ENCODE measurements around the gene TPSD1. TPM values are rescaled to one million over a fixed set of nuclear protein-coding genes. Genes with fewer than 3 reads are reported as not detected.
"Not testable (repeated sequence)": the region's sequence is repeated elsewhere in the genome, so short reads cannot be mapped to it uniquely, and the experiment has no call there.

The TPSD1 gene
- polyA plus RNA-seq, 12 donors: 0.23 to 0.70 (median 0.51) TPM; not detected in 4

DNA sequence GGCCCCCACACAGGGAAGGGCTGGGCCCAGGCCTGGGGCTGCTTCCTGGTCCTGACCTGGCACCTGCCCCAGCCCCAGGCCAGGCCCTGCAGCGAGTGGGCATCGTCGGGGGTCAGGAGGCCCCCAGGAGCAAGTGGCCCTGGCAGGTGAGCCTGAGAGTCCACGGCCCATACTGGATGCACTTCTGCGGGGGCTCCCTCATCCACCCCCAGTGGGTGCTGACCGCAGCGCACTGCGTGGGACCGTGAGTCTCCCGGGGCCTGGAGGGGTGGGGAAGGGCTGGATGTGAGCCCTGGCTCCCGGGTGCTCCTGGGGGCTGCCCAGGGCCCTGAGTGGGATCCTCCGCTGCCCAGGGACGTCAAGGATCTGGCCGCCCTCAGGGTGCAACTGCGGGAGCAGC, 14.8 kb upstream of the TPSD1 start:
- DNase-seq: not testable (repeated sequence)

DNA sequence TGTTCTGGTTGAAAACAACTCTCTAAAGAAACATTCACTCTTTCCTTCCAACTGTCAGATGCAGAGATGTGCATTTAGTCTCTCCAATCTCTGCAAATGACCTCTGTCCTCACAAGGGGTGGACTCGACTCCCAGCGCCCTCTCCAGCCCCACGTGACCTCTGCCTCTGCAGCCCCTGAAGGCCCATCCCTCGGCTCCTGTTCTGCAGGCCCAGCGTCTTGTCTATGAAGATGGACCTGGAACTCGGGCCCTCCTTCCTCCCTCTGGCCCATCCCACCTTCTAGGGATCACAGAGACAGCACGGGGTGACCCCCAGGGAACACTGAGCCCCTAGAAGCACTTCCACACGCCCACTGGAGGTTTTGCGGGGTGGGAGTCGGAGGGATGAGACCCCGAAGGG, 12.5 kb upstream of the TPSD1 start:
- DNase-seq: not testable (repeated sequence)

DNA sequence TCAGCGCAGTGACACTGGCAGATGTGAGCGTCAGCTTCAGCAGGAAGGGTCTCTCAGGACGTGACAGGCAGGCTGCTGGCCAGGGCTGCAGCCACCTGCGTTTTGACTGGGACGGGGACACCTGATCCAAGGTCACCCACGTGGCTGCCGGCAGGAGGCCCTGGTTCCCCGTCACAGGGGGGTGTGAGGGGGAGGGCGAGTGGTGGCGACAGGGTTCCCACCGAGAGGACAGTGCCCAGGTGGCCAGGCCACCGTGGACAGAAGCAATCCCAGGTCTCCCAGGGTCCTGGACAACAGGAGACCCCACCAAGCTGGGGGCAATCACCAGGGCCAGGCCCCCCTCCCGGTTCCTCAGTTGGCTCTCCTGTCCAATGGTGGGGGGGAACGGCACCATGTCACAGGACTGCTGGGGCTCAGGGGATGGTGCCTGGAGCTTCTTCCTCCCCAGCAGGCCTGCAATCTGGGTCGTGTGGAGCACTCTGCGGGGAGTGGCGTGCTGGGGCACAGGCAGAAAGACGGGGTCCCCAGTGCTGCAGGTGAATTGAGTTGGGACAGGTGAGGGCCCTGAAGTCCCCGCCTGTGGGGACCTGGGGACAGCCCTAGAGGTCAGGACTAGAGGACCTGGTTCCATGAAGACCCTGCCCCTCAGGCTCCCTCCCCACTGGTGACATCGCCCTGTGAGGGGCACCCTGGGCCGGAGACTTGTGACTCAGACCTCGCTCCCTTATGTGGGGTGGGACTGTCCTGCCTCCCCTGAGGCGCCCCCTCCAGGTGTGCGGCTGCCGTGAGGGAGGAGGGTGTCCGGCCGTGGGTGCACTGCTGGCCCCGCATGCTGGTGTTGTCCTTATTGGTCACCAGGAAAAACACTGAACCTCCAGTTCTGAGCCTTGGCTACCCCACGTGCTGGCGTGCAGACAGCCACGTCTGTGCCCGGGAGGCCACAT, 11.7 kb upstream of the TPSD1 start:
- DNase-seq: not testable (repeated sequence)

DNA sequence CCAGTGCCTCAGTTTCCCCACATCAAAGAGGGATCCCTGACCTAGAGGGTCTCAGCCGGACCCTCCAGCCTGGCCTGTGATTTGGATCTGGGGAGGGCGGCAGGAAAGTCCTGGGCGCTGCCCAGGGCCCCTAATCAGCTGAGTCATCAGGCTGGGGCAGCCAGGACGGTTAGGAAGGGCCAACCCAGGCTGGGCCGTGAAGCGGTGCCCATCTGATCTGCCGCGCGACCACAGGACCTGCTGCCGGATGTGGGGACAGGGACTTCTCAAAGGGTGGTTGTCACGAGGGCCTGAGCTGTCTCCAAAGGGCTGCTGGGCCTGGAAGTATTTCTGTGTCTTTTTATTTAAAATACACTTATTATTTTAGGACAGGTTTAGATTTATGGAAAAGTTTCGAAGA, 11.0 kb upstream of the TPSD1 start:
- DNase-seq: no peak

DNA sequence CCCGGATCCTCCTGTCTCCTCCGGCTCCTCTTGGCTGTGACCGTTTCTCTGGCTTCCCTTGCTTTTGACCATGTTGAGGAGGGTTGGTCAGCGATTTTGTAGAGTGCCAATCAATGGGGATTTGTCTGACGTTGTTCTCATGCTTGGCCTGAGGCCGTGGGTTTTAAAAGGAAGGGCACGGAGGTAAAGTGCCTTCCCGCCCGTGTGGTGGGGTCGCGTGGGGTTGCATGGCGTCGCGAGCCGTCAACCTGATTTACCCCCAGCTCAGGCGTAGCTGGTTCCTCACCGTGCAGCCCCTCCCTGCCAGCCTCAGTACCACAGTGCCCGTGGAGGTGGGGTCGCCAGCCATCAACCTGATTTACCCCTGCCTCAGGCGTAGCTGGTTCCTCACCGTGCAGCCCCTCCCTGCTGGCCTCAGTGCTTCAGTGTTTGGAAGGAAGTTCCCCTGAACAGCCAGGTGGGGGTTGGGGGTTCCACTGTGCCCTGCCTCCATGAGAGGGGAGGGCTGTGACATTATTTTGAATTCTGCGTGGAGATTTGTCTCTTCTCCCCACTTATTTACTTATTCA, 10.3 kb upstream of the TPSD1 start:
- no peak for DNase-seq

DNA sequence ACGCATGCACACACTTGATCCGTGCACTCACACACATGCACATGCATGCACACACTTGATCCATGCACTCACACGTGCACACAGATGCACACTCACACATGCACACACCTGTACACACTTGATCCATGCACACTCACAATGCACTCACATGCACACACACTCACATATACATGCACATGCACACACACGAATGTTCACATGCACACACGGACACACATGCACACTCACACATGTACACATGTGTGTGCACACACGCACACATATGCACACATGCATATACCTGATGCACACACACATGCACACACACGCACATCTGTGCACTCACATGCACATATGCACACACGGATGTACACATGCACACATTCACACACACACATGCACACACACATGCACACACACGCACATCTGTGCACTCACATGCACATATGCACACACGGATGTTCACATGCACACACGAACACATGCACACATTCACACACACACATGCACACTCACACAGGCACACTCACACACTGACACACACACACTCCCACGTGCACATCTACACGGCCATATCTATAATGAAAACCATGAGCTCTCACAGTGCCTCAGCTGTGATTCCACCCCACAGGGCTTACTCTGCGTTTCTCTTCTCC, 7.8 kb upstream of the TPSD1 start:
- DNase-seq: not testable (repeated sequence)

DNA sequence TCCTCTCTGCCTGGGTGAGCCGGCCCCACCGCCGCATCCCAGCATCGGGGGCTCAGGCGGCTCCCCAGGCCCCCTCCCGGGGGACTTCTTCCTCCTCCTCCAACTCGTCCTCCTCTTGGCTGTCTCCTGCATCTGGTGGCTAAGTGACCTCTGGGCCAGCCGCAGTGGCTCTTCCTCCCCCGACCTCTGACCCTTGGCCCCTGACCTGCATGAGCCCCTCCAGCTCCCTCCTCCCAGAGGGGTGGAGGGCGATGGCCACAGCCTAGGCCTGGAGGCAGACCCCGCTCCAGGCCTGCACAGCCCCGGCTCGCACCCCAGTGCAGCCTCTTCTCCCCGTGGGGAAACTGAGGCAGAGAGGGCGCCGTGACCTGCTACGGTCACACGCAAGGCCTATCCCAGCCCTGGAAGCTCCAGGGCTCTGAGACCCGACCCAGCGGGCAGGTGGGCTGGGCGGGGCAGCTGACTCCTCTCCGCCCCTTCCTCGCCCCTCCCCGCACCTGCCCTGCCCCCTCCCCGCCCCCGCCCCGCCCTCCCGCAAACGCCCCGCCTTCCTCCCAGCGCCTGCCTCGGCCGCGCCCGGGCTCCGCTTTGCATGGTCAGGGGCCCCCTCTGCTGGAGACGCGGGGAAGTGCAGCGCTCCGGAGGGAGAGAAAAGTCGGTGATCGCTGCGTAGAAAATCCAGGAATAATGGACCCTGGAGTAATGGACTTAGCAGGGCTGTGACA, 6.7 kb upstream of the TPSD1 start:
- not testable (repeated sequence) for DNase-seq

DNA sequence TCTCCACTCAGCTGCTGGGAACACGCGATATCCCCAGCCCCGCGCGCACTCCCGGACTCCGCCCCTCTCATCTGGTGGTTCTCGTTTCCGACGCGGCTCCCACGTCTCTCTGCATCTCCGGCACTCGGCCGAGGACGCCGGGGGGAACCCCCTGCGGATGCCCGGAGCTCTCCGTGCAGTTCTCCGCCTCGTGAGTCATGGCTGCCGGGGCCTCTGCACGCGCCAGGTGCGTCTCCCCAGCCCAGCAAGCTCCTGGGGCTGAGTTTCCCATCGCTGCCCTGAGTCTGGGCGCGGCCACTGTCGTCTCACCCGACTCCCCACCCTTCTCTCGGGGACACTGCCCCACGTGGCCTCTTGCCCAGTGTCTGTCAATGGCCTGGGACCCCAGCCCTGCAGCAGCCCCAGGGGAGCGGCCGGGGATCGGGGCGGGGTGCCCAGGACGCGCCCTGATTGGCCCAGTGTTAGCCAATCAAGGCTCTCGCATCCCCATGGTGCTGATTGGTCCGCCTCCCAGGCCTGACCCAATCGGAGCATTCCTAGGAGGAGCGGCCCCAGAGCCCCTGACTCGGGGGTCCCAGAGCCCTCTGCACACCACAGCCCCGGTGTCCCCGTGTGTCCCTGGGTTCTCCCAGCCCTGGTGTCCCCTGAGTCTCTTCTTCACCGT, 2.0 kb upstream of the TPSD1 start:
- not testable (repeated sequence) for DNase-seq

DNA sequence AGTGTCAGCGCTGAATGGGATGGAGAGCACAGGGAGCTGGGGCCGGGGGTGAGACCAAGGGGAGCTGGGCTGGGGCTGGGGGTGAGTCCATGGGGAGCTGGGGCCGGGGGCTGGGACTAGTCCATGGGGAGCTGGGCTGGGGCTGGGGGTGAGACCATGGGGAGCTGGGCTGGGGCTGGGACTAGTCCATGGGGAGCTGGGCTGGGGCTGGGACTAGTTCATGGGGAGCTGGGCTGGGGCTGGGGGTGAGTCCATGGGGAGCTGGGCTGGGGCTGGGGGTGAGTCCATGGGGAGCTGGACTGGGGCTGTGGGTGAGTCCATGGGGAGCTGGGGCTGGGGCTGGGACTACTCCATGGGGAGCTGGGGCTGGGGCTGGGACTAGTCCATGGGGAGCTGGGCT, 1.0 kb upstream of the TPSD1 start:
- DNase-seq: not testable (repeated sequence)

DNA sequence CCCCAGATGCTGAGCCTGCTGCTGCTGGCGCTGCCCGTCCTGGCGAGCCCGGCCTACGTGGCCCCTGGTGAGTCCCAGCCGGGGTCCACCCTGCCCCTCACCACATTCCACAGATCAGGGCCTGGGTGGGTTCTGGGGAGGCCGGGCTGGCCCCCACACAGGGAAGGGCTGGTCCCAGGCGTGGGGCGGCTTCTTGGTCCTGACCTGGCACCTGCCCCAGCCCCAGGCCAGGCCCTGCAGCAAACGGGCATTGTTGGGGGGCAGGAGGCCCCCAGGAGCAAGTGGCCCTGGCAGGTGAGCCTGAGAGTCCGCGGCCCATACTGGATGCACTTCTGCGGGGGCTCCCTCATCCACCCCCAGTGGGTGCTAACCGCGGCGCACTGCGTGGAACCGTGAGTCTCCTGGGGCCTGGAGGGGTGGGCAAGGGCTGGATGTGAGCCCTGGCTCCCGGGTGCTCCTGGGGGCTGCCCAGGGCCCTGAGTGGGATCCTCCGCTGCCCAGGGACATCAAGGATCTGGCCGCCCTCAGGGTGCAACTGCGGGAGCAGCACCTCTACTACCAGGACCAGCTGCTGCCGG, 516 bp downstream of the TPSD1 start:
- not testable (repeated sequence) for DNase-seq

DNA sequence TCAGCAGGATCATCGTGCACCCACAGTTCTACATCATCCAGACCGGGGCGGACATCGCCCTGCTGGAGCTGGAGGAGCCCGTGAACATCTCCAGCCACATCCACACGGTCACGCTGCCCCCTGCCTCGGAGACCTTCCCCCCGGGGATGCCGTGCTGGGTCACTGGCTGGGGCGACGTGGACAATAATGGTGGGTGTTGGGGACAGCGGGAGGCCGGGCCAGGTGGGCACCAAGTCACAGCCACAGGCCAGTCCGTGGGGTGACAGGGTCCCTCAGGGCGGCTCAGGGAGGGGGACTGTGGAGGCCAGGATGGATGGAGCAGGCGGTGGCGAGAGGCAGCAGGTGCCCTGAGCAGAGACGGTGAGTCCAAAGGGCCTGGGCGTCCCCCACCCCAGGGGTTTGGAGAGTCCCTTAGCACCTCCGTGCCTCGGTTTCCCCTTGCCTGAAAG, 1.0 kb downstream of the TPSD1 start:
- DNase-seq: no peak

DNA sequence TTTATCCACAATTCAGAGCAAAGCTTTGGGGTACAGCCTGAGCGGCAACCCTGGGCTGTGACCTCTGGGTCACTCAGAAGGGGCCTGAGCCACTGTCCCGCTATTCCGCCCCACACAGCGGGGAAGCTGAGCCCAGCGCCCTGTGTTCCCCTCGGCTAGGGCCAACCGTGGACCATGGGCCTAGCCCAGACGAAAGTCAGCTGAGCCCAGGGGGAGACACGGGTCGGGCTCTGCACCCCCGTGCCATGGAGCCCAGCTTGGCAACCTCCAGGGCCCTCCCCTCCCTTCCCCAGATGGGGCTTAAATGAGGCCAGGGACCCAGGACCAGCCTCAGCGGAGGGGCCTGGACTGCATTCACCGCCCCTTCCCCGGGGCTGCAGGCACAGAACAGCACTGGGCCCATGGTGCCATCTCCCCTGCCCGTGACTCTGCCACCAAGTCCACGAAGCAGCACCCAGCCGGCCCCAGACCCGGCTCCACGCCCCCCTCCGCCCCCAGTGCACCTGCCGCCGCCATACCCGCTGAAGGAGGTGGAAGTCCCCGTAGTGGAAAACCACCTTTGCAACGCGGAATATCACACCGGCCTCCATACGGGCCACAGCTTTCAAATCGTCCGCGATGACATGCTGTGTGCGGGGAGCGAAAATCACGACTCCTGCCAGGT, 1.8 kb downstream of the TPSD1 start:
- no peak for DNase-seq

DNA sequence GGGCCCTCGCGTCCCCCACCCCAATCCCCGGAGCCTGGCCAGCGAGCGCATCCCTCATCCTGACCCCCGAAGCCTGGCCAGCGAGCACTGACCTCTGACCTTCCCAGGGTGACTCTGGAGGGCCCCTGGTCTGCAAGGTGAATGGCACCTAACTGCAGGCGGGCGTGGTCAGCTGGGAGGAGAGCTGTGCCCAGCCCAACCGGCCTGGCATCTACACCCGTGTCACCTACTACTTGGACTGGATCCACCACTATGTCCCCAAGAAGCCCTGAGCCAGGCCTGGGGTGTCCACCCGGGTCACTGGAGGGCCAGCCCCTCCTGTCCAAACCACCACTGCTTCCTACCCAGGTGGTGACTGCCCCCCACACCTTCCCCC, 2.3 kb downstream of the TPSD1 start:
- no peak for DNase-seq

DNA sequence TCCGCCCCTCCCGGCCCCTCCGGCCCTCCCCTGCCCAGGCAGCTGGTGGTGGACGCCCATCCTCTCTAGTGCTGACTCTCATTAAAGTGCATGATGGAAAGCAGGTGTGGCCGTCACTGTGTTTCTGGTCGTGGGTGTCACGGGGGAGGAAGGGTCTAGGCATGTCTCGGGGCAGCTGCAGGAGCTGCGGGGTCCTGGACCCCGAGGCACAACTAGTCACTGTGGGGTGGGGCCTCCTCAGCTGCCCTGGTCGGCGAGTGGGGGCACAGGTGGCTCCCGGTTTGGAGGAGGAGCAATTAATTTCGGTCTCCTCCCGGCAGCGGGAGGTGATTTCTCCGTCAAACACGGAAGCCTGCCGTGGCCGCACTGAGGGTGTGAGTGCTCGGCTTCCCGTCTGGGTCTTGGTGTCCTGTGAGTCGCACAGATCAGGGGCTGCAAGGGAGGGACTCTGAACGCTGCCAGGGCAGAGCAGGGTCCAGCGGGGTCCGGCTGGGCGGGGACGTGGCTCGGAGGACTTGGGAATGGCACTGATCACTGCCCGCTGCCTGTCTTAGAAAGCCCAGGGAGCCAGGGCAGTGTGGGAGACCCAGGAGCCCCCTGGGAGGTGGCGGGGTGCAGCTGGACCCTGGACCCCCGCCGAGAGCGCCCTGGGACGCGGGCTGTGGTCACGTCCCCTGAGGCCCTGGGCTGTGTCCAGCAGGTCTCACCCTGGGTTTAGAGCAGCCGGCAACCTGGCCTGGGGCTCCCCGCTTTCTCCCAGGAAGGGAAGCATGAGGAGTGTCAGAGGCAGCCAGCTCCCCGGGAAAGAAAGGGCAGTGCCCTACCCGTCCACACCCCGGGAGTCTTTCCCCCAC, 3.3 kb downstream of the TPSD1 start:
- DNase-seq: no peak

DNA sequence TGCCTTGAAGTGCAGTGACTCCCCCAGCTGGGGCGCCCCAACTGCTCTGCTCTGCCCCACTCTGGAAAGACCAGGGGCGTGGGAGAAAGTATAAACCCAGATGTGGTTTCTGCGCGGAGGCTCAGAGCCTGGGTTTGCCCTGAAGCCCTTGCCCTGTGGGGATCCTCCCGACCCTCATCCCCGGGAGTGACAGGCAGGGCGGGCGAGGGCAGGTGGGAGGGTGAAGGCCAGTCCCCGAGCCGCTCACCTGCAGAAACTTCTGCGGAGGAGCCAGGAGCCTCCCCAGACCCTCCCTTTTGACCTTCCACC, 3.8 kb downstream of the TPSD1 start:
- no peak for DNase-seq

DNA sequence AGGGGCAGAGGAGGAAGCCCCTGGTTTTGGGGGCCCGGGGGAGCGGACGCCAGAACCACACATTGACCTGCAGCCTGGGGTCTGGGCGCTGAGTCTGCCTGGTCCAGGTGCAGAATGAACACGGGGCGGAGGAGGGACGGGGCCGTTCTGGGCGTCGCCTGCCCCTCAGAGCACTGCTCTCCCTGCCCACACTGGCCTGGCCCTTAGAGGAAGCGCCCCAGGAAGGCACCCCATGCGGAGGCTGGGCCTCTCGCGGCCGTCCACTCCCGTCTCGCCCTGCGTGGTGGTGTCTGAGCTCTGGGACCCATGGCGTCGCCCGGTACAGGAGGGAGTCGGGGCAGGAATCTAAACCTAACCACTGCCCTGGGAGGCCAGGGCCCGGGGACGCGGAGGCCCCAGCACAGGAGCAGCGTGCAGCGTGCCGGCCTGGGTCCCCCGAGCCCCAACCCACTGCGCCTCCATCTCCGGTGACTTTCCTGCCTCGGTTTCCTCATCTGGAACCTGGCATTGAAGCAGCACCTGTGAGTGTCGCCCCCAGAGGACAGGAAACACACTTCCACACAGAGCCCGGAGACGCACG, 4.3 kb downstream of the TPSD1 start:
- no peak for DNase-seq

DNA sequence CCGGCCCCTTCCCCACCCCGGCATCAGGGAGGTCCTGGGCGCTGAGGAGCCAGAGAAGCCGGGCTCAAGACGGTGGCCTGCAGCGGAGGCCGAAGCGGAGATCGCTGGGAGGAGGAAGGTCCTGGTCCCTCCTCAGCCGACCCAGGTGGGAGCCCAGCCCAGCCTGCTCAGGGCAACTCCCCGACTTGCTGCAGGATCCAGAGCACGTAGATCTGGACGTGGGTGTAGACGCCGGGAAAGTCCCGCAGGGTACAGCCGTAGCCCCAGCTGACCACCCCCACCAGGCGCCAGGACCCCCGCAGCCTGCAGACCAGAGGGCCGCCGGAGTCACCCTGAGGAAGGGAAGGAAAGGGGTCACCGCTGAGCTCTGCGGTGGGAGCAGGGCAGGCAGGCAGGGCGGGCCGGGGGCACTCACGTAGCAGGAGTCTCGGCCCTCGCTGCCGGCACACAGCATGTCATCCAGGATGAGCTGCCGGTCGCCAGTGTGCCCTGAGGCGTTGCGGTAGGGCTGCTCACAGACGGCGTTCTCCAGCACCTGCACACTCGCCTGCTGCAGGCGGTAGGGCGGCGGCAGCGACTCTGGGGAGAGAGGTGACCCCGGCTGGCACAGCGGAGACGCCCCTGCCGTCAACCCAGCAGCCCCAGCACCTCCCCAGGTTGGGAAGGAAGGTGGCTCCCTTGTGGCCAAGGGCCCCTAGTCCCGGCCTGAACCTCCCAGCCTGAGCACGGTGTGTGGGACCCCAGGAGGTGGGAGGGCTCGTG, 5.4 kb downstream of the TPSD1 start:
- no peak for DNase-seq

DNA sequence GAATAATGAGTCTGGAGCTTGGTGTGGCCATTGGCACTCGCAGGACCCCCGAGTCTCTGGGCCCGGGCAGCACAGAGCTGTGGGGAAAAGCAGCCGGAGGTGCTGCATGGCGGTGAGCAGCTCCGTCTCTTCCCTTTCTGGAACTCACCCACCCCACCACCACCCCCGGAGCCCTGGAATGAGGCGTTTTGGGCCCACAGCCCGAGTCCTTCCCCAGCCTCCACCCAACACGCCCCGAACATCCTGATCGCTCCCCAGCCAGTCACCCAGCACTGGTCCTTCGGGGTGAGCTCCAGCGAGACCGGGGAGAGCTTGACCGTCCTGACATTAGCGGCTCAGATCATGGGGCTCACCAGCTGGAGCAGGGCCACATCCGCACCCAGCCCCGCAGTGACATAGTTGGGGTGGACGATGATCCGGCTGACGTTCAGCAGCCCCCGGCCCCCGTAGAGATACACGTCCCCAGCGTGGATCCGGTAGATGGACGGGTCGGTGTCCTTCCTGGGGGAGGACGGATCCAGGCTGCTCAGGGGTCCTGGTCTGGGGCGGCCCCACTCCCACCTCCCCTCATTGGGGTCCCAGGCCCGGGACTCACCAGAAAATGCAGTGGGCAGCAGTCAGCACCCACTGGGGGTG, 6.5 kb downstream of the TPSD1 start:
- no peak for DNase-seq

Measured in muscle of arm (tissue), 12 donors.